ENCODE results near the gene TNS1.
"Not testable (repeated sequence)": the region's sequence is repeated elsewhere in the genome, so short reads cannot be mapped to it uniquely, and the experiment has no call there.

The TNS1 gene

GRCh38 chr2:217798191-217798590 lies 204.6 kb downstream of the TNS1 start:
- DNase-seq (ENCODE audit: low read depth in 2 of 2) = no peak

- no peak for DNase-seq (ENCODE audit: low read depth in 2 of 2)
Observed at GRCh38 chr2:217797661-217798069, 205.1 kb downstream of the TNS1 start.

- no peak for DNase-seq (ENCODE audit: low read depth in 2 of 2)
Observed at GRCh38 chr2:217797165-217797564, 205.6 kb downstream of the TNS1 start.

- no peak for DNase-seq (ENCODE audit: low read depth in 2 of 2)
Observed at GRCh38 chr2:217795706-217796465, 206.9 kb downstream of the TNS1 start.

- DNase-seq (ENCODE audit: low read depth in 2 of 2) = no peak
Observed at GRCh38 chr2:217795067-217795466, 207.7 kb downstream of the TNS1 start.

GRCh38 chr2:217794133-217794986 lies 208.4 kb downstream of the TNS1 start:
- DNase-seq (ENCODE audit: low read depth in 2 of 2) = no peak

GRCh38 chr2:217793566-217794132 lies 209.1 kb downstream of the TNS1 start:
- DNase-seq (ENCODE audit: low read depth in 2 of 2) = no peak

GRCh38 chr2:217792626-217793527 lies 209.9 kb downstream of the TNS1 start:
- no peak for DNase-seq (ENCODE audit: low read depth in 2 of 2)

- no peak for DNase-seq (ENCODE audit: low read depth in 2 of 2)
Observed at GRCh38 chr2:217791551-217791950, 211.2 kb downstream of the TNS1 start.

- no peak for DNase-seq (ENCODE audit: low read depth in 2 of 2)
Observed at GRCh38 chr2:217790681-217791392, 212.0 kb downstream of the TNS1 start.

GRCh38 chr2:217790195-217790594 lies 212.6 kb downstream of the TNS1 start:
- DNase-seq (ENCODE audit: low read depth in 2 of 2) = no peak

- DNase-seq (ENCODE audit: low read depth in 2 of 2) = no peak
Observed at GRCh38 chr2:217789736-217790181, 213.0 kb downstream of the TNS1 start.

GRCh38 chr2:217789003-217789735 lies 213.6 kb downstream of the TNS1 start:
- peak; percentile 31 to 39 for DNase-seq (ENCODE audit: low read depth in 2 of 2)

- DNase-seq (ENCODE audit: low read depth in 2 of 2) = no peak
Observed at GRCh38 chr2:217788669-217789002, 214.2 kb downstream of the TNS1 start.

- no peak for DNase-seq (ENCODE audit: low read depth in 2 of 2)
Observed at GRCh38 chr2:217787160-217787877, 215.5 kb downstream of the TNS1 start.

- DNase-seq (ENCODE audit: low read depth in 2 of 2) = not testable (repeated sequence)
Observed at GRCh38 chr2:217786560-217786959, 216.2 kb downstream of the TNS1 start.

- DNase-seq (ENCODE audit: low read depth in 2 of 2) = peak; percentile 28 to 30
Observed at GRCh38 chr2:217785544-217786045, 217.2 kb downstream of the TNS1 start.

GRCh38 chr2:217784996-217785543 lies 217.7 kb downstream of the TNS1 start:
- DNase-seq (ENCODE audit: low read depth in 2 of 2) = no peak

GRCh38 chr2:217783243-217783642 lies 219.6 kb downstream of the TNS1 start:
- DNase-seq (ENCODE audit: low read depth in 2 of 2) = no peak

All from stimulated activated CD8-positive, alpha-beta memory T cell treated with anti-CD3 and anti-CD28 coated beads, Interleukin-15, amount 100 ng/mL, for 4 hours (primary cell).